IMR-90 (cell line): ENCODE data around the gene BPIFA3. TPM values are rescaled to one million over a fixed set of nuclear protein-coding genes. Genes with fewer than 3 reads are reported as not detected.

ENCODE experiments used
- ATAC-seq: fragments of 200-7000 bp; cut with Tn5 transposase; 2 replicates; pipeline ENCODE4 v1.9.1; 2020; ENCODE audit warnings: low read depth, mild to moderate bottlenecking, moderate library complexity
- BruUV-seq: library from RNA; stranded (reverse); fragments of 400-500 nt; replicated peaks from 2 replicates; lab custom pipeline; 2021; lab: Mats Ljungman, UMichigan
- CTCF ChIA-PET: fragments of 300-600 bp; formaldehyde crosslinking; extraction: SDS; loops from one replicate; lab custom pipeline; 2021; ENCODE audit warnings: antibody characterized with exemption; lab: Yijun Ruan, JAX
- POLR2A ChIA-PET: fragments of 300-600 bp; sonication (Branson Sonifier 250); formaldehyde crosslinking; loops from one replicate; lab custom pipeline; 2022; ENCODE audit warnings: antibody characterized with exemption; ENCODE audit not compliant: unreplicated experiment; lab: Charles Lee
- DNase-seq: peaks from one replicate; pipeline ENCODE4 v3.0.0; 2013
- H2AFZ ChIP-seq: replicated peaks from 2 replicates; pipeline ENCODE3; 2013; ENCODE audit warnings: low read length, mild to moderate bottlenecking; ENCODE audit not compliant: poor library complexity
- H2AK5ac ChIP-seq: 2 replicates; pipeline ENCODE4 v1.6.1; 2013; ENCODE audit warnings: low read depth, low read length, inconsistent platforms
- H2AK9ac ChIP-seq: replicated peaks from 2 replicates; pipeline ENCODE3; 2013; ENCODE audit warnings: mild to moderate bottlenecking, low read depth, low read length, moderate library complexity; ENCODE audit not compliant: poor library complexity
- H2BK120ac ChIP-seq: 2 replicates; pipeline ENCODE4 v1.6.1; 2013; ENCODE audit warnings: low read depth, low read length, inconsistent platforms
- H2BK15ac ChIP-seq: 3 replicates; pipeline ENCODE4 v1.6.1; 2013; ENCODE audit warnings: low read depth, low read length, inconsistent platforms
- H2BK20ac ChIP-seq: 2 replicates; pipeline ENCODE4 v1.6.1; 2013; ENCODE audit warnings: low read depth, mild to moderate bottlenecking, inconsistent platforms, low read length, moderate library complexity
- H2BK5ac ChIP-seq: 2 replicates; pipeline ENCODE4 v1.6.1; 2013; ENCODE audit warnings: mild to moderate bottlenecking, low read depth, low read length, inconsistent platforms; ENCODE audit not compliant: poor library complexity, severe bottlenecking
- H3K14ac ChIP-seq: replicated peaks from 2 replicates; pipeline ENCODE4 v1.6.1; 2013; ENCODE audit warnings: low read depth, low read length, inconsistent platforms
- H3K18ac ChIP-seq: 2 replicates; pipeline ENCODE4 v1.6.1; 2013; ENCODE audit warnings: low read depth, low read length, control low read depth
- H3K23ac ChIP-seq: 2 replicates; pipeline ENCODE4 v1.6.1; 2013; ENCODE audit warnings: low read depth, low read length, inconsistent platforms
- H3K27ac ChIP-seq: 2 replicates; pipeline ENCODE4 v1.5.1; 2013; ENCODE audit warnings: mild to moderate bottlenecking, control low read depth, low read length; ENCODE audit not compliant: insufficient read depth
- H3K27me3 ChIP-seq: 2 replicates; pipeline ENCODE4 v1.6.1; 2013; ENCODE audit warnings: low read length; ENCODE audit not compliant: control insufficient read depth, insufficient read depth
- H3K36me3 ChIP-seq: 2 replicates; pipeline ENCODE4 v1.6.1; 2013; ENCODE audit warnings: low read length, mixed read lengths; ENCODE audit not compliant: control insufficient read depth, insufficient read depth
- H3K4ac ChIP-seq: 2 replicates; pipeline ENCODE4 v1.6.1; 2013; ENCODE audit warnings: low read depth, low read length, inconsistent platforms
- H3K4me1 ChIP-seq: 2 replicates; pipeline ENCODE4 v1.6.1; 2013; ENCODE audit warnings: low read length, mixed read lengths; ENCODE audit not compliant: control insufficient read depth, insufficient read depth
- H3K4me2 ChIP-seq: 2 replicates; pipeline ENCODE4 v1.6.1; 2013; ENCODE audit warnings: low read depth, mild to moderate bottlenecking, control low read depth, low read length, moderate library complexity
- H3K4me3 ChIP-seq: 2 replicates; pipeline ENCODE4 v1.5.1; 2013; ENCODE audit warnings: low read depth, mild to moderate bottlenecking, control low read depth, low read length, moderate library complexity; ENCODE audit not compliant: insufficient read depth
- H3K56ac ChIP-seq: 2 replicates; pipeline ENCODE4 v1.6.1; 2013; ENCODE audit warnings: low read length, inconsistent platforms; ENCODE audit not compliant: insufficient read depth; ENCODE audit errors: extremely low read depth
- H3K79me1 ChIP-seq, 2 experiments: 2 replicates each; pipeline ENCODE4 v1.6.1; 2013; ENCODE audit warnings: low read length in 2 of 2, inconsistent platforms in 1 of 2, low read depth in 1 of 2
- H3K9ac ChIP-seq: 2 replicates; pipeline ENCODE4 v1.6.1; 2013; ENCODE audit warnings: low read depth, low read length, control low read depth
- H3K9me1 ChIP-seq: 2 replicates; pipeline ENCODE4 v1.6.1; 2013; ENCODE audit warnings: low read length, inconsistent platforms; ENCODE audit not compliant: insufficient read depth
- H3K9me3 ChIP-seq: 2 replicates; pipeline ENCODE4 v1.6.1; 2013; ENCODE audit warnings: low read length; ENCODE audit not compliant: control insufficient read depth, insufficient read depth
- H4K20me1 ChIP-seq: 2 replicates; pipeline ENCODE4 v1.6.1; 2013; ENCODE audit warnings: low read length, inconsistent platforms; ENCODE audit not compliant: insufficient read depth
- H4K5ac ChIP-seq: 2 replicates; pipeline ENCODE4 v1.6.1; 2013; ENCODE audit warnings: mild to moderate bottlenecking, low read depth, low read length, control low read depth
- H4K8ac ChIP-seq, 2 experiments: 2 replicates each; pipeline ENCODE4 v1.6.1; 2013; ENCODE audit warnings: low read depth in 2 of 2, low read length in 2 of 2, control low read depth in 1 of 2, inconsistent platforms in 1 of 2
- H4K91ac ChIP-seq: 2 replicates; pipeline ENCODE4 v1.6.1; 2013; ENCODE audit warnings: low read depth, low read length, inconsistent platforms; ENCODE audit not compliant: insufficient read depth
- FOS ChIP-seq: fragments of 150-350 bp; IDR thresholded peaks from 2 replicates; pipeline ENCODE4 v1.6.1; 2016; ENCODE audit warnings: low read depth, low read length
- WGBS, 2 experiments: methylation state at CpG; one replicate each; pipeline versions ENCODE4 v1.1.5 to v1.1.7; 2013; ENCODE audit warnings: missing lambda C conversion rate in 2 of 2; ENCODE audit not compliant: insufficient read length in 1 of 2; ENCODE audit errors: extremely low coverage in 2 of 2; 5-methylcytosine and 5-hydroxymethylcytosine counted together
- dilution Hi-C: fragments of 300-500 bp; cut with HindIII; formaldehyde crosslinking; loops from one replicate; pipeline ENCODE4 v1.14.3; 2018; ENCODE audit warnings: low sequenced_read_pairs; ENCODE audit not compliant: unreplicated experiment
- in situ Hi-C: fragments of 300-500 bp; cut with MboI; formaldehyde crosslinking; loops from 3 replicates; pipeline ENCODE4 v1.14.3; 2019; ENCODE audit warnings: low sequenced_read_pairs, inconsistent platforms, mixed read lengths
- intact Hi-C: fragments of 100-400 bp; cut with micrococcal nuclease; formaldehyde crosslinking; loops from 2 replicates; pipeline ENCODE4 v1.10.0; 2022
- polyA plus RNA-seq, 3 experiments: library from polyadenylated mRNA; depleted of rRNA; stranded (reverse); fragments of >200 nt; gene quantifications; 2 replicates each; pipeline ENCODE4 v1.2.3, GENCODE V29; 2012; ENCODE audit warnings: low replicate concordance in 1 of 3
- total RNA-seq: library from RNA; depleted of rRNA; stranded (reverse); fragments of >200 nt; gene quantifications from 2 replicates; pipeline ENCODE4 v1.2.3, GENCODE V29; 2012

Gene BPIFA3
- total and polyA plus RNA-seq, 2 of the 4 experiments (the other 2 are of a cell fraction), result not detected

DNA sequence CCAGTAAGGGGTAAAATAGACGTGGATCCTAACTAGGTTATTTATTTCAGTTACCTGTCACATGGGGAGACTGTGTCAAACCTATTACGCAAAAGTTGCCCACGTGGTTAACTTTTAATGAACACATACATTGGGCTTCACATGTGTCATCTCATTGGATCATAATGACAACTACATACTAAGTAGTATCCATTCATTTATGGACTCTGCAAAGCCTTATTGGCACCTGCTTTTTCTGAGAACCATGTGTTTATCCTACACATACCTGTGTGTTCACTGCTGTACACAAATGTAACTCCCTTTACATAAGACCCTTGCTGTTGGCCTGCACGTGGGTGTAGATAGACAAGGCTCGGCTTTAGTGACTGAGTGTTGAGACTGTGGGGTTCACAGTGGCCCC, 23.8 kb downstream of the BPIFA3 start:
- H2BK5ac ChIP-seq, result no peak overlapping the region
- intact Hi-C loops (no loop called here), in situ Hi-C loops (no loop called here), dilution Hi-C loops (no loop called here)
- ChIA-PET CTCF (no interaction called here), POLR2A (no interaction called here)
- no peak overlapping the region for H3K27ac ChIP-seq
- no peaks in the 10 kb centered on the region for H3K9me3 ChIP-seq
- no peak overlapping the region for H2AK9ac ChIP-seq
- H2AFZ ChIP-seq, result no peak overlapping the region
- no peak overlapping the region for H4K91ac ChIP-seq
- no peak overlapping the region for H2AK5ac ChIP-seq
- H2BK120ac ChIP-seq, result no peak overlapping the region
- no peak overlapping the region for H3K56ac ChIP-seq
- H3K27me3 ChIP-seq, result peaks cover 2% of the 10 kb centered on the region
- no peak overlapping the region for H3K23ac ChIP-seq
- ATAC-seq, result no peak
- H2BK15ac ChIP-seq, result no peak overlapping the region
- no peak overlapping the region for H3K14ac ChIP-seq
- no peak overlapping the region for H4K5ac ChIP-seq
- no peak overlapping the region for H3K18ac ChIP-seq
- no peak overlapping the region for H3K4me3 ChIP-seq
- no peaks in the 10 kb centered on the region for H3K79me1 ChIP-seq
- no peak for TF ChIP-seq FOS
- H4K8ac ChIP-seq, result no peak overlapping the region
- no peaks in the 10 kb centered on the region for H3K4me1 ChIP-seq
- WGBS, 2 experiments, result 64% methylated on average over 2 of the region's 5 CpGs; no CpG with 5 or more reads in 1 of the 2 experiments
- no peaks in the 10 kb centered on the region for H3K9me1 ChIP-seq
- no peaks in the 10 kb centered on the region for H3K36me3 ChIP-seq
- H3K4me2 ChIP-seq, result no peak overlapping the region
- no peak overlapping the region for H3K4ac ChIP-seq
- DNase-seq, result no peak
- H2BK20ac ChIP-seq, result no peak overlapping the region
- H3K9ac ChIP-seq, result no peak overlapping the region
- BruUV-seq, result no TSS peak
- H4K20me1 ChIP-seq, result no peaks in the 10 kb centered on the region
